ENCODE results near the gene PPP1R37. TPM values are rescaled to one million over a fixed set of nuclear protein-coding genes. Genes with fewer than 3 reads are reported as not detected.

PPP1R37 gene, protein sequence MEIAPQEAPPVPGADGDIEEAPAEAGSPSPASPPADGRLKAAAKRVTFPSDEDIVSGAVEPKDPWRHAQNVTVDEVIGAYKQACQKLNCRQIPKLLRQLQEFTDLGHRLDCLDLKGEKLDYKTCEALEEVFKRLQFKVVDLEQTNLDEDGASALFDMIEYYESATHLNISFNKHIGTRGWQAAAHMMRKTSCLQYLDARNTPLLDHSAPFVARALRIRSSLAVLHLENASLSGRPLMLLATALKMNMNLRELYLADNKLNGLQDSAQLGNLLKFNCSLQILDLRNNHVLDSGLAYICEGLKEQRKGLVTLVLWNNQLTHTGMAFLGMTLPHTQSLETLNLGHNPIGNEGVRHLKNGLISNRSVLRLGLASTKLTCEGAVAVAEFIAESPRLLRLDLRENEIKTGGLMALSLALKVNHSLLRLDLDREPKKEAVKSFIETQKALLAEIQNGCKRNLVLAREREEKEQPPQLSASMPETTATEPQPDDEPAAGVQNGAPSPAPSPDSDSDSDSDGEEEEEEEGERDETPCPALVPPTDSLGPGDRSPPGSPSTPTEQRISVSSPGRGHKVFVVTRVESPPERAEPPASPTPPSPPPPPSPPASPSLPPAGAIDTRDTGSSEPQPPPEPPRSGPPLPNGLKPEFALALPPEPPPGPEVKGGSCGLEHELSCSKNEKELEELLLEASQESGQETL
- polyA plus RNA-seq (2012; ENCODE audit: insufficient read length, low read depth): 49.1 TPM

DNA sequence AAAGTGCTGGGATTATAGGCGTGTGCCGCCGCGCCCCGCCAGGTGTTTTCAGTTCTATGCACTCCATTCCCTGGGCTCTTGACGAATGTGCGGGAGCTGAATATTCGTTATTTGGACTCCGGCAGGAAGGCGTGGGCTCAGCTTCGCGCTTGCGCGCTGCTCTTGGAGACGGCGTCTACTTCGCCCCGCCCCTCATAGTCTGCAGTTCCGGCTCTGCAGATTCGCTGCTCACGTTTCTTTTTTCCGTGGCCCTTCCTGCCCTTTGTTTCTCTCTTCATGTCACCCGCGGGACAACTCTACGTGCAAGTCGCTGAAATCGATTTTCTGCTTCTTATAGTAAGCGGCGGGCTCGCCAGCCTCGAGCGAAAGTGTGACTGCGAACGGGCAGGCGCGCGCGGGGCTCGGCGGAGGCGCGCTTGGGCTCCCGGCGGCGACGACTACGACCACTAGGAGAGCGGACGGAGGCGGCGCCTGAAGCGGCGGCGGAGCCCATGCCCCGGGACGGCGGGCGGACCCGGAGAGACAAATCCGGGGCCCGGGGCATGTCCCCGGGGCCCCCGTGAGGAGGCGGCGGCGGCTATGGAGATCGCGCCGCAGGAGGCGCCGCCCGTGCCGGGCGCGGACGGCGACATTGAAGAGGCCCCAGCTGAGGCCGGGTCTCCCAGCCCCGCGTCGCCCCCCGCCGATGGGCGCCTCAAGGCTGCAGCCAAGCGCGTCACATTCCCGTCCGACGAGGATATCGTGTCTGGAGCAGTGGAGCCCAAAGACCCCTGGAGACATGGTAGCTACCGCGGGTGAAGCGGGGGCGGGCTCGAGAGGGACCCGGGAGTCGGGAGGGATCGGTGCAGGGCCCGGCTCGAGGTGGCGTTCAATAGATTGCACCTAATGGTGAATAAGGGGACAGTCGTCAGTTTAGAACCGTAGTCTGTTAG lies at the start of gene PPP1R37:
Gene PPP1R37, plus strand, starts transcription at position 433 of the 932 bp plus-strand sequence. Its CDS starts 147 bp downstream, at position 580.
- TF ChIP-seq TAF1 (IDR thresholded peaks at IDR 0.05; ENCODE audit: borderline replicate concordance, insufficient read depth, low read length) (0 out of 2 replicates have a peak, but pooled peaks have one; percentile 57), FOXP2 (optimal IDR thresholded peaks at IDR 0.05; ENCODE audit: borderline replicate concordance, extremely low read depth, extremely low read length, insufficient read depth) (no peak), SIN3A (IDR thresholded peaks at IDR 0.05; ENCODE audit: borderline replicate concordance, insufficient read depth, low read length) (peak; percentile 72; the same call in 1 of the 2 replicates), POLR2AphosphoS5 (IDR thresholded peaks at IDR 0.05; ENCODE audit: low read depth, low read length) (peak; percentile 53; the same call in 1 of the 2 replicates)
- TF ChIP-seq, protein P1, sequence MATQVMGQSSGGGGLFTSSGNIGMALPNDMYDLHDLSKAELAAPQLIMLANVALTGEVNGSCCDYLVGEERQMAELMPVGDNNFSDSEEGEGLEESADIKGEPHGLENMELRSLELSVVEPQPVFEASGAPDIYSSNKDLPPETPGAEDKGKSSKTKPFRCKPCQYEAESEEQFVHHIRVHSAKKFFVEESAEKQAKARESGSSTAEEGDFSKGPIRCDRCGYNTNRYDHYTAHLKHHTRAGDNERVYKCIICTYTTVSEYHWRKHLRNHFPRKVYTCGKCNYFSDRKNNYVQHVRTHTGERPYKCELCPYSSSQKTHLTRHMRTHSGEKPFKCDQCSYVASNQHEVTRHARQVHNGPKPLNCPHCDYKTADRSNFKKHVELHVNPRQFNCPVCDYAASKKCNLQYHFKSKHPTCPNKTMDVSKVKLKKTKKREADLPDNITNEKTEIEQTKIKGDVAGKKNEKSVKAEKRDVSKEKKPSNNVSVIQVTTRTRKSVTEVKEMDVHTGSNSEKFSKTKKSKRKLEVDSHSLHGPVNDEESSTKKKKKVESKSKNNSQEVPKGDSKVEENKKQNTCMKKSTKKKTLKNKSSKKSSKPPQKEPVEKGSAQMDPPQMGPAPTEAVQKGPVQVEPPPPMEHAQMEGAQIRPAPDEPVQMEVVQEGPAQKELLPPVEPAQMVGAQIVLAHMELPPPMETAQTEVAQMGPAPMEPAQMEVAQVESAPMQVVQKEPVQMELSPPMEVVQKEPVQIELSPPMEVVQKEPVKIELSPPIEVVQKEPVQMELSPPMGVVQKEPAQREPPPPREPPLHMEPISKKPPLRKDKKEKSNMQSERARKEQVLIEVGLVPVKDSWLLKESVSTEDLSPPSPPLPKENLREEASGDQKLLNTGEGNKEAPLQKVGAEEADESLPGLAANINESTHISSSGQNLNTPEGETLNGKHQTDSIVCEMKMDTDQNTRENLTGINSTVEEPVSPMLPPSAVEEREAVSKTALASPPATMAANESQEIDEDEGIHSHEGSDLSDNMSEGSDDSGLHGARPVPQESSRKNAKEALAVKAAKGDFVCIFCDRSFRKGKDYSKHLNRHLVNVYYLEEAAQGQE (IDR thresholded peaks at IDR 0.05; ENCODE audit: insufficient read depth in 1 of 2, low read depth in 2 of 2, low read length in 2 of 2): no peak

DNA sequence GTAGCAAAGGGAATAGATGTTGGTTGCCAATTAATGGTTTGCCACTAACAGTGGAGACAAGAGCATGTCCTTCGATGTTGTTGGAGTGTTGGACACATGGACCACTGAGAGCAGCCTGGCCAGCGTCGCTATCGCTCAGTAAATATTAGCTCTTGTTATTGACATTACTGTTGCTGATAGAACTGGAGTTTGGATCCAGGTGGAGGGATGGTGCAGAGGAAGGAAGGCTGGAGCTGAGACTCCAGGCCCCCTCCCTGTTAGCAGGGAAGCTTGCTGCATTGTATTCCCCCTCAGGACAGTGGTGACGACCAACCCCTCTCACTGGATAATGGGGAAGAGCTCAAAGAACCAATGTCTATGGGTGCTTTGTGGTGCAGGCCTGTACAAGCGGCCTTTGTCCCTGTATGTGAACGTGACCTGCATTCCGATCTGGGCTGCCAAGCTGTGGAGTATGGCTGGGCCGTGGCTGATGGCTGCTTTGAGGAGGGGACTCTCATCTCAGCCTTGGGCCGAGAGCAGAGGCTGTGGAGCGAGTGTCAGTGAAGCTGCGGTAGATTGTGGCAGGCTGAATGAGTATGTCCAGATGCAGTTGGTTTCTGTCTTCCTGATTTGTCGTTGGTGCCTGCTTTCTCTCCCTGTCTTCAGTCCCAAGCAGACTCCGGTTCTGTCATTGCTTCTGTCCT lies 47.2 kb upstream of the PPP1R37 start:
- TF ChIP-seq, protein P1 (IDR thresholded peaks at IDR 0.05; ENCODE audit: insufficient read depth in 1 of 2, low read depth in 2 of 2, low read length in 2 of 2): no peak
- TF ChIP-seq SIN3A (IDR thresholded peaks at IDR 0.05; ENCODE audit: borderline replicate concordance, insufficient read depth, low read length) (no peak), POLR2AphosphoS5 (IDR thresholded peaks at IDR 0.05; ENCODE audit: low read depth, low read length) (no peak)

DNA sequence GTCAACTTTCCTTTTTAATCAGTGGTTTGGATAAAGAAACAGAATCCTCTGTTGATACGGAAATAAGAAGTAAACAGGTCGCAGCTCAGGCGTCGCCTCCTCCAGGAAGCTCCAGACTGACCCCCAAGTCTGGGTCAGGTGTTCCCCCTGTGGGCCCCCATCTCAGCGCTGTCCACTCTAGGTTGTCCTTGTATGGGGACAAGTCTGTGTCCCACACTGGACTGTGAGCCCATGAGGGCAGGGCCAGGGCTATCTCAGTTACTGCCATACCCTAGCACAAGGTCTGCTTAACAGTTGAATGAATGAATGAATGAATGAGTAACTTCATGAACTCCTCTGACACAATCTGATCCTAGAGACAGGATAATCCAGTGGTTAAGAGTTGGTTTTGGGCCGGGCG lies 46.6 kb upstream of the PPP1R37 start:
- TF ChIP-seq FOXP2 (optimal IDR thresholded peaks at IDR 0.05; ENCODE audit: borderline replicate concordance, extremely low read depth, extremely low read length, insufficient read depth) (no peak), SIN3A (IDR thresholded peaks at IDR 0.05; ENCODE audit: borderline replicate concordance, insufficient read depth, low read length) (no peak), POLR2AphosphoS5 (IDR thresholded peaks at IDR 0.05; ENCODE audit: low read depth, low read length) (no peak), TAF1 (IDR thresholded peaks at IDR 0.05; ENCODE audit: borderline replicate concordance, insufficient read depth, low read length) (no peak)
- TF ChIP-seq, protein P1 (IDR thresholded peaks at IDR 0.05; ENCODE audit: insufficient read depth in 1 of 2, low read depth in 2 of 2, low read length in 2 of 2): no peak

DNA sequence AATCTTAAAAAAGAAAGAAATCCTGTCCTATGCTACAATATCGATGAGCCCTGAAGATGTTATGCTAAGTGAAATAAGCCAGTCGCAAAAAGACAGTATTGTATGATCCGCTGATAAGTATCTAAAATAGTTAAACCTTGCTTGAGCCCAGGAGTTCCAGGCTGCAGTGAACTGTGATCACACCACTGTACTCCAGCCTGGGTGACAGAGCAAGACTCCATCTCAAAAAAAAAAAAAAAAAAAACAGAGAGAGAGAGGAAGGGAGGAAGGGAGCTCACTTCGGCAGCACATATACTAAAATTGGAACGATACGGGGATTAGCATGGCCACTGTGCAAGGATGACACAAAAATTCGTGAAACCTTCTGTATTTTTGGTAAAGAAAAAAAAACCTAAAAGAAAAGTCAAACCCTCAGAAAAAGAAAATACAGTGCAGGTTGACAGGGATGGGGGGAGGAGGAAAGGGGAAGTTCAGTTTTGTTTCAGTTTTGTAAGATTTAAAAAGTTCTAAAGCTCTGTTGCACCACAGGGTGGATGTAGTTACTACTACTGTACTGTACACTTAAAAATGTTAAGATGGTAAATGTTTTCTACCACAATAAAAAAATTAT lies 45.7 kb upstream of the PPP1R37 start:
- TF ChIP-seq POLR2AphosphoS5 (IDR thresholded peaks at IDR 0.05; ENCODE audit: low read depth, low read length) (no peak), TAF1 (IDR thresholded peaks at IDR 0.05; ENCODE audit: borderline replicate concordance, insufficient read depth, low read length) (no peak), SIN3A (IDR thresholded peaks at IDR 0.05; ENCODE audit: borderline replicate concordance, insufficient read depth, low read length) (no peak)
